ENCODE measurements around the gene GAN.

The GAN gene

DNA sequence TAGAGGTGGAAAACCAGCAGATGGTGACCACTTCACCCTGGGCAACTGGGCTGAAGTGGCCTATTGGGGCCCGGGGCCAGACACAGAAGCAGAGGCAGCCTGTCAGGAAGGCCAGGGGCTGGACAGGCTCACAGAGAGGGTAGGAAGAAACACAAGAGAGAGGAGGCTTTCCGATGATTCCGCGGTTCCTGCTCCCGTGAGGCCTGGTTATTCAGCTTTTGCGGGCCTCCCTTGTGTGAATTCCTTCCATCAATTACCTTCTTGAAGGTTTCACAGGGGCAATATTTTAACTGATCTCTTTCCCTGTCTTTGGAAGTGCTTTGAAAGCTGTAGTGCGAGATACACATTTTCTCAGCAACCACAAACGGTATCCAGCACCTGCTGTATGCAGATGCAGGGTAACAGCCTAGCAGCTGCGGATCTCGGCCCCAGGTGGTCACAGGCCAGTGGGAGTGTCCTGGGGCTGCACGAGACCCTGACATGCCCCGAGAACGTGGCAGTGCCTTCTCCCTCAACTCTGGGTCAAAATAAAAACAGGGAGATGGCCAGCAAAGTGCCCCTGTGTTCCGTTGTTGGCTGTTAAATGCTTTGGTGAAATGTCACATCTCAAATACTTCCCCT, 118.3 kb downstream of the GAN start:
- peak in 1 of 2 experiments; percentile 42 for DNase-seq

DNA sequence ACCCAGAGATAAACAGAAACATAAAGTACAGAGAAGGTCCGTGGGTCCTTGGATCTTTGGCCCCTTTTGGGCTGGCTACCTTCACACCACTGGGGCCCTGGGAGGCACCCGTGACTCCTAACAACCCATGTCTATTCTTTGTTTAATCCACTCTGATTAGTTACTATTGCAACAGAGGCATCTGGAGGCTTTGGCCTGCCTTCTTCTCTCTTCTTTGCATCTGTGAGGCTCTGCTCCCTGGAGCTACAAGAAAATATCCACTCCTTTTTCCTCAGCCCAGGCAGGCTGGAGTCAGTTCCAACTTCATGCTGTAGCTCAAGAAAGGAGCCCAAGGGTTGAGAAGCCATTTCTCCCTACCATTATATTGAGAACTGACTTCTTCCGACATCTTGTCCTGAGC, 120.3 kb downstream of the GAN start:
- no peak for DNase-seq

DNA sequence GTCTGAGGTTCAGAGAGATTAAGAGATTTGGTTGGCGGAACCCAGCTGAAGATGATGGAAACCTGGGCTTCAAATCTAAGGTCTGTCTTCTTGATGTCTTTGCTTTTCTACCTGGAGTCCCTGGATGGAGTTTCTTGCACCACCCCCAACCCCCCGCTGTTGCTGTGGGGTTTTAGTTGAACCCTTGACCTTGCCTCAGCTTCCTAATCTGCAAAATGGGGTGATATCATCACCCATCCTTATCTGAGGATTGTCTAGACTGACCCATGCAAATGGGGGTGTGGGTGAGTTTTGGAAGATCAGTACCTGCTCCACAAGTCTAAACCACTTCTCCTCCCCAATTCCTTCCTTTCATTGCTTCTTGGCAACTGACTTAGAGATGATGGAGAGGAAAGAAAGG, 120.8 kb downstream of the GAN start:
- DNase-seq: no peak

DNA sequence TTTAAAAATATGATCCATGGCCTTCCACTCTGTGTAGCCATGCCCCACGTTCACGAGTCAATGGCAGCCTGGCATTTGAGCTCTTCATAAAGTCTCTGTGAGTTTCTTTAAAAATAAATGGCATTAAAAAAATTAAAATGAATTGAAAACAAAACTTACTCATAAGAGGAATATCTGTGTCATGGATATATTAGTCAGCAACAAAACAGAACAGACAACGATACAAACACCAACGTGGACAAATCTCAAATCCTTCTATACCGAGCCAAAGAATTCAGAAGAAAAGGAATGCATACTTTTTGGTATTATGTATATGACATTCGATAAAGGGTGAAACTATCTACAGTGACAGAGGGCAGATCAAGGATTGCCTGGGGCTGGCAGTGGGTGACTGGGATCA, 121.6 kb downstream of the GAN start:
- no peak for DNase-seq

DNA sequence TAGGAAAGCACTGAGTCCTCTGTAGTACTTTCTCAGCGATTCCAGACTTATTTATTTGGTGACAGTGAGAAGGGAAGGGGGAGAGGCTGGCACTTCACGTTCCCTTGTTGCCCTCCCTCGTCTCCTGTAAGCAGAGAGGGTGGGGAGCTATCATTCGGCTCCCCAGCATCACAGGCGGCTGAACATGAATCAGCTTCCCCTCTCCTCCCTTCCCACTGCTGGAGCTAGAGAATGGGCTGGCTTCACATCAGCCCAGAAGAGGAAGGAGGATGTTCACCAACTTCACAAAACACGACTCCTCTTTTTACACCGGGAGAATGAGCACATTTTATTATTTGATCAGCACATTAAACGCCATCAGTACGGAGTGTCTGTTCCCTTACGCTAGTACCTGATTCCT, 123.1 kb downstream of the GAN start:
- DNase-seq: no peak

Data from NCI-H187 (cell line).